H9 (cell line): ENCODE results near the gene KDM4D. TPM values are rescaled to one million over a fixed set of nuclear protein-coding genes. Genes with fewer than 3 reads are reported as not detected.

Experiments used
- DNase-seq: peaks from one replicate; pipeline ENCODE4 v3.0.0-alpha.2; 2017
- H2AFZ ChIP-seq: one replicate; pipeline ENCODE4 v1.6.1; 2013; ENCODE audit warnings: mild to moderate bottlenecking, low read length, control low read depth, moderate library complexity
- H2AK5ac ChIP-seq: 2 replicates; pipeline ENCODE4 v1.6.1; 2013; ENCODE audit warnings: low read length, control low read depth, mixed read lengths; ENCODE audit not compliant: insufficient read length
- H2BK120ac ChIP-seq: one replicate; pipeline ENCODE4 v1.6.1; 2013; ENCODE audit warnings: low read depth, mild to moderate bottlenecking, low read length, control low read depth, inconsistent platforms; ENCODE audit not compliant: poor library complexity, severe bottlenecking
- H2BK12ac ChIP-seq: 2 replicates; pipeline ENCODE4 v1.6.1; 2013; ENCODE audit warnings: low read length, control low read depth, mixed read lengths, low read depth; ENCODE audit not compliant: insufficient read length
- H2BK15ac ChIP-seq: 2 replicates; pipeline ENCODE4 v1.6.1; 2013; ENCODE audit warnings: low read depth, low read length, control low read depth
- H2BK20ac ChIP-seq: one replicate; pipeline ENCODE4 v1.6.1; 2013; ENCODE audit warnings: low read depth, mild to moderate bottlenecking, low read length, control low read depth, inconsistent platforms; ENCODE audit not compliant: poor library complexity, severe bottlenecking
- H2BK5ac ChIP-seq: 2 replicates; pipeline ENCODE4 v1.6.1; 2013; ENCODE audit warnings: low read length, control low read depth, mixed read lengths; ENCODE audit not compliant: insufficient read length
- H3K14ac ChIP-seq: 2 replicates; pipeline ENCODE4 v1.6.1; 2013; ENCODE audit warnings: low read length, control low read depth; ENCODE audit not compliant: insufficient read depth
- H3K18ac ChIP-seq: 2 replicates; pipeline ENCODE4 v1.6.1; 2013; ENCODE audit warnings: low read depth, mild to moderate bottlenecking, mixed read lengths, low read length, control low read depth; ENCODE audit not compliant: insufficient read length
- H3K23ac ChIP-seq: 2 replicates; pipeline ENCODE4 v1.6.1; 2013; ENCODE audit warnings: low read length, control low read depth, mixed read lengths, low read depth; ENCODE audit not compliant: insufficient read length
- H3K23me2 ChIP-seq: 2 replicates; pipeline ENCODE4 v1.6.1; 2013; ENCODE audit warnings: low read depth, mild to moderate bottlenecking, mixed read lengths, low read length, control low read depth; ENCODE audit not compliant: insufficient read length, poor library complexity, severe bottlenecking
- H3K27ac ChIP-seq: 2 replicates; pipeline ENCODE4 v1.5.1; 2013; ENCODE audit warnings: low read length, control low read depth, mixed read lengths, low read depth; ENCODE audit not compliant: insufficient read length
- H3K27me3 ChIP-seq: 2 replicates; pipeline ENCODE4 v1.6.1; 2013; ENCODE audit warnings: low read length, control low read depth, inconsistent platforms; ENCODE audit not compliant: insufficient read depth
- H3K4ac ChIP-seq: 2 replicates; pipeline ENCODE4 v1.6.1; 2013; ENCODE audit warnings: low read depth, mild to moderate bottlenecking, control low read depth, inconsistent platforms, low read length, moderate library complexity
- H3K4me1 ChIP-seq: 2 replicates; pipeline ENCODE4 v1.6.1; 2013; ENCODE audit warnings: low read length, control low read depth, inconsistent platforms; ENCODE audit not compliant: insufficient read depth
- H3K4me2 ChIP-seq: 2 replicates; pipeline ENCODE4 v1.6.1; 2013; ENCODE audit warnings: low read length, control low read depth, mixed read lengths; ENCODE audit not compliant: insufficient read length, insufficient read depth
- H3K56ac ChIP-seq: 2 replicates; pipeline ENCODE4 v1.6.1; 2013; ENCODE audit warnings: low read depth, mild to moderate bottlenecking, mixed read lengths, low read length, control low read depth; ENCODE audit not compliant: insufficient read length
- H3K79me1 ChIP-seq: 2 replicates; pipeline ENCODE4 v1.6.1; 2013; ENCODE audit warnings: low read depth, mild to moderate bottlenecking, moderate library complexity, low read length, control low read depth, inconsistent platforms; ENCODE audit not compliant: insufficient read depth, poor library complexity, severe bottlenecking
- H3K79me2 ChIP-seq: 2 replicates; pipeline ENCODE4 v1.6.1; 2013; ENCODE audit warnings: low read length, control low read depth, inconsistent platforms; ENCODE audit not compliant: insufficient read depth
- H3K9ac ChIP-seq: 2 replicates; pipeline ENCODE4 v1.6.1; 2013; ENCODE audit warnings: low read length, control low read depth, mixed read lengths; ENCODE audit not compliant: insufficient read length; ENCODE audit errors: extremely low read depth
- H3K9me3 ChIP-seq: one replicate; pipeline ENCODE4 v1.6.1; 2013; ENCODE audit warnings: low read depth, low read length, inconsistent platforms; ENCODE audit not compliant: control insufficient read depth
- H3T11ph ChIP-seq: one replicate; pipeline ENCODE4 v1.6.1; 2013; ENCODE audit warnings: mild to moderate bottlenecking, low read length, control low read depth, inconsistent platforms
- H4K20me1 ChIP-seq: one replicate; pipeline ENCODE4 v1.6.1; 2013; ENCODE audit not compliant: control insufficient read depth, insufficient read length, insufficient read depth
- H4K5ac ChIP-seq: 2 replicates; pipeline ENCODE4 v1.6.1; 2013; ENCODE audit warnings: low read depth, mild to moderate bottlenecking, mixed read lengths, low read length, control low read depth; ENCODE audit not compliant: insufficient read length
- H4K8ac ChIP-seq: replicated peaks from 2 replicates; pipeline ENCODE4 v1.6.1; 2013; ENCODE audit warnings: low read length, control low read depth, mixed read lengths, low read depth; ENCODE audit not compliant: insufficient read length
- H4K91ac ChIP-seq: 2 replicates; pipeline ENCODE4 v1.6.1; 2013; ENCODE audit warnings: low read depth, mild to moderate bottlenecking, moderate library complexity, mixed read lengths, low read length, control low read depth; ENCODE audit not compliant: insufficient read length
- H3K27ac Mint-ChIP-seq, 3 experiments: 2 replicates in 2 of 3; 3 replicates in 1 of 3; pipeline ENCODE4 v1.8.0; 2020 to 2021; ENCODE audit warnings: mixed read lengths in 3 of 3, mild to moderate bottlenecking in 1 of 3, moderate library complexity in 1 of 3
- H3K27me3 Mint-ChIP-seq: 2 replicates; pipeline ENCODE4 v1.8.0; 2021; ENCODE audit warnings: low read depth, mild to moderate bottlenecking, moderate library complexity, mixed read lengths
- H3K36me3 Mint-ChIP-seq, 3 experiments: 2 replicates in 2 of 3; 3 replicates in 1 of 3; pipeline ENCODE4 v1.8.0; 2020 to 2021; ENCODE audit warnings: low read depth in 3 of 3, mixed read lengths in 3 of 3; ENCODE audit not compliant: insufficient read depth in 1 of 3
- H3K4me1 Mint-ChIP-seq, 2 experiments: 2 replicates each; pipeline ENCODE4 v1.8.0; 2020; ENCODE audit warnings: mixed read lengths in 2 of 2
- H3K4me3 Mint-ChIP-seq, 2 experiments: 2 replicates in 1 of 2; 3 replicates in 1 of 2; pipeline ENCODE4 v1.8.0; 2020 to 2021; ENCODE audit warnings: mild to moderate bottlenecking in 2 of 2, mixed read lengths in 2 of 2, moderate library complexity in 1 of 2
- H3K9me3 Mint-ChIP-seq, 2 experiments: 2 replicates in 1 of 2; 3 replicates in 1 of 2; pipeline ENCODE4 v1.8.0; 2020; ENCODE audit warnings: mild to moderate bottlenecking in 2 of 2, mixed read lengths in 2 of 2, moderate library complexity in 1 of 2
- WGBS: extraction: QIAGEN DNeasy Blood & Tissue Kit; methylation state at CpG from one replicate; pipeline ENCODE4 v1.1.7; 2013; ENCODE audit warnings: missing lambda C conversion rate, low lambda C conversion rate, mixed read lengths; ENCODE audit not compliant: insufficient read length; ENCODE audit errors: extremely low coverage; 5-methylcytosine and 5-hydroxymethylcytosine counted together
- total RNA-seq: library from RNA; stranded (reverse); gene quantifications from 2 replicates; pipeline ENCODE4 v1.2.1, GENCODE V29; 2021
- TF ChIP-seq, protein P1 (sequence below): fragments of 200-600 bp; sonication (generic); conservative IDR thresholded peaks from 3 replicates; pipeline ENCODE4 v1.8.0; 2021; ENCODE audit warnings: antibody characterized with exemption, mild to moderate bottlenecking

Gene KDM4D
- total RNA-seq, 1 experiment from 2014 or later, result 1.9 TPM

DNA sequence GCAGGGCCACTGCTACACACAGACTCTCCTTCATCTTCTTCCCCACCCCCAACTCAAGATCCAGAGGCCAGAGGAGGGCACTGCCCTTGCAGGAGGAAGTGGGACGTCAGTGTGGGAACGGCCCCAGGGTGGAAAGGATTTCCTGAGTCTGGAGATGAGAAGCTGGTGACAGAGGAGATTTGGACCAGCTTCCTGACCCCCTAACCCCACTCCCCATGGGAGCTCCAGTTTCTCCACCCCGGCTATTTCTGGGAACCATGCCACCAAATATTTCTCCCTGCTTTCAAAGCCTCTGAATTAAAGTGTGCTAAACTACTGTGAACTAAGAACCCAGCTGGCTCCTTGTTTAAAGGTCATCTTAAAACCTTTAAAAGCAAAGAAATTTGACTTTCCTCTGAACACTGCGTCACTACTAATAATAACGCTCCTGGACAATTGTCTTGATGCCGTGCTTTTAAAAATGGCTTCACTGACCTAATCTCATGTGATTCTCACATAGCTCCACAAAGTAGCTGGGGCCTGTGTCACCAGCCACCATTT, 46.7 kb upstream of the KDM4D start:
- no peak overlapping the region for H3K9ac ChIP-seq
- no peak overlapping the region for H3K4me2 ChIP-seq

More for the DNA sequence above, 46.7 kb upstream of the KDM4D start:
- peaks cover 2% of the 10 kb centered on the region for H4K20me1 ChIP-seq
- H3K4me1 Mint-ChIP-seq, result peaks cover 5 to 10% of the 10 kb centered on the region in 2 experiments; a peak in 3 of 4 replicates
- H3K27ac ChIP-seq, result no peak overlapping the region
- no peak overlapping the region for H3K23ac ChIP-seq
- no peak overlapping the region for H3K4me3 Mint-ChIP-seq
- no peaks in the 10 kb centered on the region for H3K27me3 ChIP-seq
- no peaks in the 10 kb centered on the region for H3K79me2 ChIP-seq
- H4K8ac ChIP-seq, result no peak overlapping the region
- no peaks in the 10 kb centered on the region for H3K23me2 ChIP-seq
- H4K5ac ChIP-seq, result no peak overlapping the region
- DNase-seq, result peak; percentile 39
- no peak overlapping the region for H3K18ac ChIP-seq
- no peak overlapping the region for H2BK15ac ChIP-seq
- H3K27ac Mint-ChIP-seq, result no peak overlapping the region; a peak in 1 of 7 replicates
- no peak overlapping the region for H2BK120ac ChIP-seq
- H3T11ph ChIP-seq, result no peak overlapping the region
- no peaks in the 10 kb centered on the region for H3K9me3 ChIP-seq
- H4K91ac ChIP-seq, result no peak overlapping the region
- H2BK20ac ChIP-seq, result no peak overlapping the region
- H2BK12ac ChIP-seq, result no peak overlapping the region
- H3K4me1 ChIP-seq, result no peaks in the 10 kb centered on the region
- TF ChIP-seq, protein P1, sequence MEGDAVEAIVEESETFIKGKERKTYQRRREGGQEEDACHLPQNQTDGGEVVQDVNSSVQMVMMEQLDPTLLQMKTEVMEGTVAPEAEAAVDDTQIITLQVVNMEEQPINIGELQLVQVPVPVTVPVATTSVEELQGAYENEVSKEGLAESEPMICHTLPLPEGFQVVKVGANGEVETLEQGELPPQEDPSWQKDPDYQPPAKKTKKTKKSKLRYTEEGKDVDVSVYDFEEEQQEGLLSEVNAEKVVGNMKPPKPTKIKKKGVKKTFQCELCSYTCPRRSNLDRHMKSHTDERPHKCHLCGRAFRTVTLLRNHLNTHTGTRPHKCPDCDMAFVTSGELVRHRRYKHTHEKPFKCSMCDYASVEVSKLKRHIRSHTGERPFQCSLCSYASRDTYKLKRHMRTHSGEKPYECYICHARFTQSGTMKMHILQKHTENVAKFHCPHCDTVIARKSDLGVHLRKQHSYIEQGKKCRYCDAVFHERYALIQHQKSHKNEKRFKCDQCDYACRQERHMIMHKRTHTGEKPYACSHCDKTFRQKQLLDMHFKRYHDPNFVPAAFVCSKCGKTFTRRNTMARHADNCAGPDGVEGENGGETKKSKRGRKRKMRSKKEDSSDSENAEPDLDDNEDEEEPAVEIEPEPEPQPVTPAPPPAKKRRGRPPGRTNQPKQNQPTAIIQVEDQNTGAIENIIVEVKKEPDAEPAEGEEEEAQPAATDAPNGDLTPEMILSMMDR, result no peak
- no peak overlapping the region for H2AK5ac ChIP-seq
- H3K79me1 ChIP-seq, result no peaks in the 10 kb centered on the region
- H2BK5ac ChIP-seq, result no peak overlapping the region
- no peaks in the 10 kb centered on the region for H3K36me3 Mint-ChIP-seq
- WGBS, result no CpG with 5 or more reads among the region's 6 CpGs
- H3K56ac ChIP-seq, result no peak overlapping the region
- H3K4ac ChIP-seq, result no peak overlapping the region
- no peak overlapping the region for H2AFZ ChIP-seq
- no peaks in the 10 kb centered on the region for H3K9me3 Mint-ChIP-seq
- 0 out of 2 replicates have a peak overlapping the region, but pooled peaks have one; percentile 8 for H3K14ac ChIP-seq
- peaks cover 10% of the 10 kb centered on the region; the same call in 1 of the 2 replicates for H3K27me3 Mint-ChIP-seq
